Measurements from ENCODE around the gene KRTAP10-2. TPM values are rescaled to one million over a fixed set of nuclear protein-coding genes. Genes with fewer than 3 reads are reported as not detected.
A peak's percentile ranks its signal among the peaks of the same experiment; 100 is the strongest.

Gene KRTAP10-2
- total RNA-seq, 1 experiment from 2014 or later: not detected

DNA sequence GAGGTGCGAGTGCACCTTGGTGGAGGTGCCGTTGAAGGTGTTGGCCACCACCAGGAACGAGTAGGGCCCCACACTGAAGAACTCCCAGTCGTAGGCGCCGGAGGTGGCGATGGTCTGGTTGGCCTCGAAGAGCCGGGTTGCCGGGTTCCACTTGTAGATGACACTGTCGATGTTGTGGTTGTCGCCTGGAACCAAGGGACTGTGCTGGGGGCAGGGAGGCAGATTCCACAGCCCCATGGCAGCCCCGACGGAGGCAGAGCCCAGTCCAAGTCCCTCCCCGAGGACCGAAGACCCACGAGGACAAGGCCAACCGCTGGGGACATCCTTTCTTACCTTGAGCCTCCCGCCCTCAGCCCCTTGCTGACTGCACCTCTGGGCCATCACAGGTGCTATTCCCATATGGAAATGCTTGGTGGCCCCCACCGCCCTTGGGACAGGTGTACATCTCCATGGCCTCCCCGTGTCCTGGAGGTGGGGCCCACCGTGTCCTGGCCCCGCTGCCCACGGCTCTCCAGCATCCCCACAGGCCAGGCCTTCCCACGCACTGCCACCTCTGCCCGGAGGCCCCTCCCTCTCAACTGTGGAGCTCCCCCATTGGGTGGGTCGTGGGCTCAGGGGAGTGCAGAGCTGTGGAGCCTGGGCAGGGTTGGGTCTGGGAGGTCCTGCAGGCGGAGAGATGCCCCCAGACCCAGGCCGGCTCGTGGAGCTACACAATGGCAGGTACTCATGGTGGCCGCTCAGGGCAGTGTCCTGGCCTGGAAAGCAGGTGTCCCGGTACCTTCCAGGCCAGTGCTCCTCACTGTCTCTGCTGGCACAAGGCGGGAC is 29.2 kb downstream of the KRTAP10-2 start:
- WGBS (ENCODE audit: extremely low coverage, insufficient read length, low lambda C conversion rate): no CpG with 5 or more reads among the region's 33 CpGs
- no peak overlapping the region for H3K4me2 ChIP-seq (ENCODE audit: insufficient read depth, insufficient read length, low read length)
- no peak overlapping the region for H3K18ac ChIP-seq (ENCODE audit: insufficient read length, low read depth, low read length)
- no peaks in the 10 kb centered on the region for H3K9me3 ChIP-seq (ENCODE audit: control insufficient read depth, low read depth, low read length)
- no peak overlapping the region for H3K9ac ChIP-seq (ENCODE audit: extremely low read depth, insufficient read length, low read length)
- no peak overlapping the region for H4K91ac ChIP-seq (ENCODE audit: insufficient read length, low read depth, low read length)
- no peak overlapping the region for H2AK5ac ChIP-seq (ENCODE audit: insufficient read length, low read length)
- H3K36me3 Mint-ChIP-seq (ENCODE audit: insufficient read depth in 1 of 3, low read depth in 3 of 3): peaks cover 2 to 4% (median 3%) of the 10 kb centered on the region in 3 experiments; a peak in 4 of 7 replicates
- H3K27me3 ChIP-seq (ENCODE audit: insufficient read depth, low read length): no peaks in the 10 kb centered on the region
- H3K4me1 Mint-ChIP-seq: peaks cover 4% of the 10 kb centered on the region in 2 experiments; a peak in 2 of 4 replicates
- H3K4ac ChIP-seq (ENCODE audit: low read depth, low read length): no peak overlapping the region
- H2BK120ac ChIP-seq (ENCODE audit: low read depth, low read length, poor library complexity, severe bottlenecking): no peak overlapping the region
- no peak overlapping the region for H3K27ac ChIP-seq (ENCODE audit: insufficient read length, low read depth, low read length)
- H3K4me1 ChIP-seq (ENCODE audit: insufficient read depth, low read length): no peaks in the 10 kb centered on the region
- no peaks in the 10 kb centered on the region for H3K79me2 ChIP-seq (ENCODE audit: insufficient read depth, low read length)
- H3K23me2 ChIP-seq (ENCODE audit: insufficient read length, low read depth, low read length, poor library complexity, severe bottlenecking): no peaks in the 10 kb centered on the region
- no peaks in the 10 kb centered on the region for H3K9me3 Mint-ChIP-seq
- H4K8ac ChIP-seq (replicated peaks; ENCODE audit: insufficient read length, low read depth, low read length): no peak overlapping the region
- H3K27me3 Mint-ChIP-seq (ENCODE audit: low read depth): peaks cover 16% of the 10 kb centered on the region
- no peak overlapping the region for H3K23ac ChIP-seq (ENCODE audit: insufficient read length, low read depth, low read length)
- H2BK20ac ChIP-seq (ENCODE audit: low read depth, low read length, poor library complexity, severe bottlenecking): no peak overlapping the region
- no peak overlapping the region for H2AFZ ChIP-seq (ENCODE audit: low read length)
- DNase-seq: peak; percentile 35
- no peak overlapping the region for H3K4me3 Mint-ChIP-seq
- H3K27ac Mint-ChIP-seq: no peak overlapping the region
- no peak overlapping the region for H2BK12ac ChIP-seq (ENCODE audit: insufficient read length, low read depth, low read length)
- H4K20me1 ChIP-seq (ENCODE audit: control insufficient read depth, insufficient read depth, insufficient read length): no peaks in the 10 kb centered on the region
- H3T11ph ChIP-seq (ENCODE audit: low read length): no peak overlapping the region
- H2BK5ac ChIP-seq (ENCODE audit: insufficient read length, low read length): no peak overlapping the region
- no peak overlapping the region for H3K14ac ChIP-seq (ENCODE audit: insufficient read depth, low read length)
- no peaks in the 10 kb centered on the region for H3K79me1 ChIP-seq (ENCODE audit: insufficient read depth, low read depth, low read length, poor library complexity, severe bottlenecking)
- H3K56ac ChIP-seq (ENCODE audit: insufficient read length, low read depth, low read length): no peak overlapping the region
- TF ChIP-seq, protein P1, sequence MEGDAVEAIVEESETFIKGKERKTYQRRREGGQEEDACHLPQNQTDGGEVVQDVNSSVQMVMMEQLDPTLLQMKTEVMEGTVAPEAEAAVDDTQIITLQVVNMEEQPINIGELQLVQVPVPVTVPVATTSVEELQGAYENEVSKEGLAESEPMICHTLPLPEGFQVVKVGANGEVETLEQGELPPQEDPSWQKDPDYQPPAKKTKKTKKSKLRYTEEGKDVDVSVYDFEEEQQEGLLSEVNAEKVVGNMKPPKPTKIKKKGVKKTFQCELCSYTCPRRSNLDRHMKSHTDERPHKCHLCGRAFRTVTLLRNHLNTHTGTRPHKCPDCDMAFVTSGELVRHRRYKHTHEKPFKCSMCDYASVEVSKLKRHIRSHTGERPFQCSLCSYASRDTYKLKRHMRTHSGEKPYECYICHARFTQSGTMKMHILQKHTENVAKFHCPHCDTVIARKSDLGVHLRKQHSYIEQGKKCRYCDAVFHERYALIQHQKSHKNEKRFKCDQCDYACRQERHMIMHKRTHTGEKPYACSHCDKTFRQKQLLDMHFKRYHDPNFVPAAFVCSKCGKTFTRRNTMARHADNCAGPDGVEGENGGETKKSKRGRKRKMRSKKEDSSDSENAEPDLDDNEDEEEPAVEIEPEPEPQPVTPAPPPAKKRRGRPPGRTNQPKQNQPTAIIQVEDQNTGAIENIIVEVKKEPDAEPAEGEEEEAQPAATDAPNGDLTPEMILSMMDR (conservative IDR thresholded peaks at IDR 0.05): peak; percentile 29; the same call in 1 of the 3 replicates
- no peak overlapping the region for H2BK15ac ChIP-seq (ENCODE audit: low read depth, low read length)
- H4K5ac ChIP-seq (ENCODE audit: insufficient read length, low read depth, low read length): no peak overlapping the region
